Neural crest cell (in vitro differentiated cells): ENCODE results near the gene NAA20. TPM values are rescaled to one million over a fixed set of nuclear protein-coding genes. Genes with fewer than 3 reads are reported as not detected.

Experiments
- DNase-seq: peaks from one replicate; pipeline ENCODE4 v3.0.0; 2021; ENCODE audit warnings: low read depth, mixed read lengths, low spot score
- H3K27ac Mint-ChIP-seq: one replicate; pipeline ENCODE4 v1.8.0; 2021; ENCODE audit warnings: mild to moderate bottlenecking, mixed read lengths; ENCODE audit not compliant: unreplicated experiment
- H3K27me3 Mint-ChIP-seq: 2 replicates; pipeline ENCODE4 v1.8.0; 2021; ENCODE audit warnings: low read depth, mild to moderate bottlenecking, mixed read lengths
- H3K36me3 Mint-ChIP-seq: 2 replicates; pipeline ENCODE4 v1.8.0; 2021; ENCODE audit warnings: low read depth, mild to moderate bottlenecking, mixed read lengths
- H3K4me1 Mint-ChIP-seq: 2 replicates; pipeline ENCODE4 v1.8.0; 2021; ENCODE audit warnings: mixed read lengths
- H3K4me3 Mint-ChIP-seq: one replicate; pipeline ENCODE4 v1.8.0; 2021; ENCODE audit warnings: mild to moderate bottlenecking, mixed read lengths
- H3K9me3 Mint-ChIP-seq: 2 replicates; pipeline ENCODE4 v1.8.0; 2021; ENCODE audit warnings: mixed read lengths
- CTCF ChIP-seq: fragments of 200-600 bp; sonication (generic); conservative IDR thresholded peaks from 2 replicates; pipeline ENCODE4 v1.5.0; 2021; ENCODE audit warnings: antibody characterized with exemption, mild to moderate bottlenecking
- total RNA-seq: library from RNA; stranded (reverse); gene quantifications from 2 replicates; pipeline ENCODE4 v1.2.1, GENCODE V29; 2021

NAA20 gene
- total RNA-seq, 1 donor from 2014 or later: 38.2 TPM

DNA sequence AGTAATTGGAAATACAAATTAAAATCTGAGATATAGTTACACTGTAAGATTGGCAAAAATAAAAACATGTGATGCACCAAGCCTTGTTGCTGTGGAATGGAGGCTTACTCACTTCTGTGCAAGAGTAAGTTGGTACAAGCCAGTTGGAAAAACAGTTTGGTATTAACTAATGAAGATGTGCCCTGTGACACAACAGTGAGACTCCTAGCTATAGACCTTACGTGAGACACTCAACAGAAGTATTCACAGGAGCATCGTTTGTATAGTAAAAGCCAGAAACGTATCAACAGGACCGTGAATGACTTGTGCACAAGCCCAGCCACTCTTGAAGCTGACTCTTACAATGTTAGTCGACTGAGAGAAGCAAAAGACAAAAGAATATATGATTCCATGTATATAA, 14.6 kb downstream of the NAA20 start:
- H3K36me3 Mint-ChIP-seq: peaks cover 4% of the 10 kb centered on the region
- H3K27ac Mint-ChIP-seq: no peak overlapping the region
- H3K27me3 Mint-ChIP-seq: no peaks in the 10 kb centered on the region
- DNase-seq: no peak
- H3K4me1 Mint-ChIP-seq: no peaks in the 10 kb centered on the region
- H3K9me3 Mint-ChIP-seq: no peaks in the 10 kb centered on the region
- no peak overlapping the region for H3K4me3 Mint-ChIP-seq
- TF ChIP-seq CTCF: no peak

DNA sequence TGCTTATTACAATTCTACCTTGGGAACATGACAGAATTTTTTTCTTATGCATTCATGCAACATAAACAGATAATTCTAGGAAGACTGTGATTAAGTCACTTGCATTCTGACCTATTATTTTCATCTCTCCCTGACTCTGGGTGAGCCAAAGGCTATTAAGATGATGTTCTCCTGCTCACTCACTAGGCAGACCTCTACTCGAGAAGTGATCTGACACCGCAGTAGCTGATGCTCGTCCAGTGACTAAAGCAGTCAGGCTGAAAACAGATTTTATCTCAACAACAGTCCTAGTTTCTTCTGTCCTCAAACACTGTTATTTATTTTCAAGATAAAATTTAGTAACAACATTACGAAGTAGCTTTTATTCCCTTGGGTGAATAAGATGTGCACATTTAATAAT, 17.3 kb downstream of the NAA20 start:
- Mint-ChIP-seq H3K27ac (no peak overlapping the region), H3K9me3 (no peaks in the 10 kb centered on the region), H3K4me3 (no peak overlapping the region), H3K36me3 (peaks cover 10% of the 10 kb centered on the region), H3K27me3 (no peaks in the 10 kb centered on the region), H3K4me1 (no peaks in the 10 kb centered on the region)
- no peak for DNase-seq
- TF ChIP-seq CTCF: no peak

DNA sequence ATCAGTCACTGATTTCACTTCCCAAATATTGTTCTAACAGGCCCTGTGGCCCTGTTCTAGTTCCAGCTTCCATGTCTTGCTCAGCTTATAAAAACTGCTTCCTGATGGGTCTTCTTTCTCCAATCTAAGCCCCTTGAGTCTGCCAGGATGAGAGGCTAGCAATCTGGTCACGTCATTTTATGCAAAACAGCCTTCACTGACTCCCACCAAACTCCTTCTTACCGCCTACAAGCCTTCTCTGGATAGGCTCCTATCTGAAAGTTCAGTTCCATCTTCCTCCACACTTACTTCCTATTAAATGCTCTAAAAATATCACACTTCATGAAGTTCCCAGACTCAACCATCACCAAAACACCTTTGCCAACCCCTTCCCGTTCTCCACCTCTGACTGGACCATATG, 19.6 kb downstream of the NAA20 start:
- TF ChIP-seq CTCF: no peak
- Mint-ChIP-seq H3K4me1 (no peaks in the 10 kb centered on the region), H3K36me3 (peaks cover 13% of the 10 kb centered on the region), H3K9me3 (no peaks in the 10 kb centered on the region), H3K27me3 (no peaks in the 10 kb centered on the region), H3K27ac (no peak overlapping the region), H3K4me3 (no peak overlapping the region)
- DNase-seq: no peak

GRCh38 chr20:20037960-20038359, 20.8 kb downstream of the NAA20 start:
- Mint-ChIP-seq H3K36me3 (peaks cover 13% of the 10 kb centered on the region), H3K27me3 (no peaks in the 10 kb centered on the region), H3K4me3 (no peak overlapping the region), H3K27ac (no peak overlapping the region), H3K9me3 (no peaks in the 10 kb centered on the region), H3K4me1 (no peaks in the 10 kb centered on the region)
- DNase-seq: no peak
- TF ChIP-seq CTCF: no peak

GRCh38 chr20:20038586-20038985, 21.4 kb downstream of the NAA20 start:
- peaks cover 13% of the 10 kb centered on the region for H3K36me3 Mint-ChIP-seq
- no peak for TF ChIP-seq CTCF

More at GRCh38 chr20:20038586-20038985, 21.4 kb downstream of the NAA20 start:
- DNase-seq: no peak
- Mint-ChIP-seq H3K4me3 (no peak overlapping the region), H3K27me3 (no peaks in the 10 kb centered on the region), H3K27ac (no peak overlapping the region), H3K9me3 (no peaks in the 10 kb centered on the region), H3K4me1 (no peaks in the 10 kb centered on the region)
